Measurements from ENCODE around the gene ESPNL.

Gene ESPNL

DNA sequence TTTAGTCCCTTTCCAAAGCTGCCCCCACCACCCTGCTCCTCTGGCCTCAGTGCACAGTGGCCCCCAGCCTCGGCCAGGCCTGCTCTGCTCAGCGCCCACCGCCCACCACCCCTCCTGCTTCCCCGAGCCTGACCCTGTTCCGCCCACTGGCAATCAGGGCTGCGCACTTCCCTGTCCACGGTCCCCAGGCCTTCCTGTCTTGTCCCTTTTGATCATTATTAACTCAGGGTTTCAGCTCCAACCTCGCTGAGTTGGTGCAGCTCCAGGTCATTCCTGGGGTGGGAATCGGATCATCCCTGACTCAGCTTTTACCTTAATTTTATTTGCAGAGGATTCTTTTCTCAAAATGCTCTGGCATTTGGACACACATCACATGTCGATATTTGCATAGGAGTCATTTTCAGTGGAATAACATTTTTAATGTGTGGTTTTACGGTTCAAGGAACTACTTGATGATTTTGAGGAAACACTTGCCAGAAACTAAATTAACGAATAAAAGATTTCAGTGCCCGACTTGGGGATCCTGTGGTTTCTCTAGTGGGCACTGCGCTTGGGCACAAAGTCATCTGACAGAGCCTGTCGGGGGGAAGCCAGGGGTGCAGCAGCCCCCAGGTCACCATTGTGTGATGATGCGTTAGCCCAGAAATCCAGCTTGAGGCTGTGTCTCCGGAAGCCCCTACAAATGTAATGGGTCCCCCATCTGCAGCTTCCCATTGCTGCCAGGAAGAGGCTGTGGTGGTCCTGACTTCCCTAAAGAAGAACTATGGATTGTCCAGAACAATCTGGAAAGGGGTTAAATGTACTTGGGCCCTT is 1.0 kb upstream of the ESPNL start:
- no peak for DNase-seq (ENCODE audit: low read depth in 2 of 2)

DNA sequence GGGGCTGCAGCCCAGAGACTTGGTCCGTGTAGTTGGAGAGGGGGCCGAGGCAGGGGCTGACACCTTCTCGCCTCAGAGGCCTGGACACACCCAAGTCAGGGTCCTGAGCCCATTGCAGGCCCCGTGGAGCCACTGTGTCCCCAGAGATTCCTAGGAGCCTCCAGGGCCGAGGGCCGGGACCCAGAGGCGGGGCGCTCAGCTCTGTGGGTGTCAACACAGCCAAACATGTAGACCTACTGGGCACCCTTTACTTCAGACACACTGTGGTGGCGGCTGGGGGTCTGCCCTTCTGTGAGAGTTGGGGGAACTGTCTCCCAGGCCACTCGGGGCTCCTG is 459 bp upstream of the ESPNL start:
- DNase-seq (ENCODE audit: low read depth in 2 of 2), result no peak

DNA sequence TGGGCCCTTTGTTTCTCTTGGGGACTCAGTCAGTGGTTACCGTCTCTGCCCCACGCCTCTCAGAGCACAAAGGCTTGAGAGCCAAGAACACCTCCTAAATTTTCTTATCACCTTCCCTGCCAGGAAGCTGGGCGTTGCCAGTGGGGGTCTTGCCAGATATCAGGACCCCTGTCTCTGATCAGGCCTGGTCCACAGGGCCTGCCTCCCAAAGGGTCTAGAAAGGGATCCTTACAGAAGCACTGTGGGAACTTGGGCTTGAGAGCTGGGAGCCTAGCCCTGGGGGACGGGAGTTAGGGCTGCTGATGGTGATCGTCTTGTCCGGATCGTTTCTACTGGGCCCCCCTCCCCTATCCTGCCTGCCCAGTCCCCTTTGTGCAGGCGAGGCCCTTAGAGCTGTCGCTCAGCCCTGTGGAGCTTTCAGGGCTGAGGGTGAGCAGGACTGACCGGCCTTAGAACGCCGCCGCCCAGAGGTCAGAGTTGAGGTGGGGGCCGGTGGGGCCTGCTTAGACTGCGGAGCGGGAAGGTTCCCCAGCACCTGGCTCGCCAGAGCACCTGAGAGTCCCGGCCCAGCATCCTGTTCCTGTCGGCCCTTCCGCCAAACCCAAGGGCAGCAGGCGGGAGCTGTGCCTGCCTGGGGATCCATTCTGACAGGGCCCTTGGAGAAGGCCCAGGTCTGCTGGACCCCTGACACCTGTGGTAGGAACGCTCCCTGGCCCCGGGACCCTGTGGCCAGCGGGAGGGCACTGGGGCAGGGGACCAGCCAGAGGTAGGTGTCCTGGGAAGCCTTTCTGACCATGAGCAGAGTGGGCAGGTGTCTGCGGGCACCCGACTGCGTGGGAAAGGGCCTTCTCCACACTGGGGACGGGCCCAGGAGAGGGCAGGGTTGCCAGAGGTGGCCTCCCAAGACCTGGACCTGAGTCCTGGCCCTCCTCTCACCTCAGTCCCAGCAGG is 956 bp downstream of the ESPNL start:
- no peak for DNase-seq (ENCODE audit: low read depth in 2 of 2)

DNA sequence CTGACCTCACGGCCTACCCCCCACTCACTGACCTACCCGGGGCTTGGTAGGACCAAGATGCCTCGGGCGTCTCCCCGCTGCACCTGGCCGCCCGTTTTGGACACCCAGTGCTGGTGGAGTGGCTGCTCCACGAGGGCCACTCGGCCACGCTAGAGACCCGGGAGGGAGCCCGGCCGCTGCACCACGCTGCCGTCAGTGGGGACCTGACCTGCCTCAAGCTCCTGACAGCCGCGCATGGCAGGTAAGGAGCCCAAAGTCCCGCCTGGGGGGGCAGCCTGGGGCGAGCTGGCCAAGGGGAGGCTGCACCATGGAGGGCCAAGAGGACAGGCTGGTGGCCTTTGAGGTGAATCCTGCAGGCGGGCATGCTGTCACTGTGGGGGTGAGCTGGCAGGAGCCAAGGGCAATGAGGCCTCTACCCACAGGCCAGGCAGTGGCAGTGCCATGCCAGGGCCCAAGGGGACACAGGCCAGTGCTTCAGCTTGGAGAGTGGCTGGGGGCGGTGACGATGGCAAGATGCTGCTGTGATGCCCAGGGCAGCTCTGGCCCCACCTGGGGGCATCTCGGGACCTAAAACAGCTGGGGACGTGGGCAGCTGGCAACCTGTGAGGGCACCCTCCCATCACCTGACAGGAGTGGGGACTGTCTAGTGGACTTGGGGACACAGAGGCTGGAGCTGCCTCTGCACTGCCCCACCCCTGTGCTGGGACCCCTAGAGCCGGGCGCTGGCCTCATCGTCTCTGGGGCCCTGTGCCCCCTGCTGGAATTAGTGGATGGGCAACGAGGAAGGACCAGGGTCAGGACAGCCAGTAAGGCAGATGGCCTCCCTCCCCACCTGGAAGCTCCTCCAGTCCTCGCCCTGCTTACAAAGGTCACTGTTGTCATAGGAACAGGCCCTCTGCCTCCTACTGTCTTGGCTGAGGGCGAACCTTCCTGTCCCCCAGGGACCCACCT is 2.0 kb downstream of the ESPNL start:
- no peak for DNase-seq (ENCODE audit: low read depth in 2 of 2)

DNA sequence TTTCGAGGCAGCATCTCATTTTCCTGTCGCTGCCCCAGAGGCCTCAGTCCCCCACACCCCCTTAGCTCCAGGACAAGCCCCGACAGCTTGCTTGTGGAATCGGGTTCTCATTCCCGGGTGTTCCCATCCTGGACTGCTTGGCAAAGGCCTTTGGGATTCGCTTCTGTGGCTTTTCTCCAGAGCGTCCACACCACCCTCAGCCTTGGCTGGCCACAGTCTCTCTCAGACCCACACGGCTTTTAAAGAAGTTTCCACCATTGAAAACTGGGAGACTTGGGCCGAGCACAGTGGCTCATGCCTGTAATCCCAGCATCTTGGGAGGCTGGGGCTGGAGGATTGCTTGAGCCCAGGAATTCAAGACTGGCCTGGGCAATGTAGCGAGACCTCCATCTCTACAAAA is 2.7 kb downstream of the ESPNL start:
- no peak for DNase-seq (ENCODE audit: low read depth in 2 of 2)

DNA sequence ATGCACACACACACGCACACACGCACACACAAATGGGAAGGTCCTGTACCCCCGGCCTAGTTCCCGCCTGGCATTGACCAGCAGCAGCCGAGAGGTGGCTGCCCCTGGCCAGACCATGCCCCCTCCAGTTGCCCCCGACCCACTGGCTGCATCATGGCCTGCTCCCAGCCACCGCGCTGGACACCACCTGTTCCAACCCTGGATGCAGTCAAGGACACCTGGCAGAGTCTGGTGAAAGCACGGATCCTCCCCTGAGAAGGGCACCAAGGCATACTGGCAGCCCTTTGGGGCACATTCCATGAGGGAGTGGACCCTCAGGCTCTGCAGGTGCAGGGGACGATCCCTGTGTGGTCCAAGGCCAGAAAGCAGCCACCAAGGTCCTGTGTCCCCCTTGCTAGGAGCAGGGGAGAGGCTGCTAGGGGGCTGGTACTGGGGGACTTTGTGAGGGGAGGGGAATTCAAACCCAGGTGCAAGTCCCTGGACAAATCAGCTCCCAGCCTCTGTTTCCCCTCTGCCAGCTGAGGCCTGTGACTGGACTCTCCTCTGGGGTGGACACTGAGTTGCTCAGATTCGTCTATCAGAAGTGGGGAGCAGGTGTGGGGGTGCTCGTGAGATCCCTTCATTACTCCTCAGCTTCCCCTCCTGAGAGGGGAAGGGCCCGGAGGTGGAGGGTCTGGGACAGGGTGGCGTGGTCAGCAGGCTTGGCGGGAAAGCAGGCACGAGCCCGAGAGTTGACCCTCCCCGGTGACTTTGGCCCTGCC is 3.5 kb downstream of the ESPNL start:
- DNase-seq (ENCODE audit: low read depth in 2 of 2), result no peak

DNA sequence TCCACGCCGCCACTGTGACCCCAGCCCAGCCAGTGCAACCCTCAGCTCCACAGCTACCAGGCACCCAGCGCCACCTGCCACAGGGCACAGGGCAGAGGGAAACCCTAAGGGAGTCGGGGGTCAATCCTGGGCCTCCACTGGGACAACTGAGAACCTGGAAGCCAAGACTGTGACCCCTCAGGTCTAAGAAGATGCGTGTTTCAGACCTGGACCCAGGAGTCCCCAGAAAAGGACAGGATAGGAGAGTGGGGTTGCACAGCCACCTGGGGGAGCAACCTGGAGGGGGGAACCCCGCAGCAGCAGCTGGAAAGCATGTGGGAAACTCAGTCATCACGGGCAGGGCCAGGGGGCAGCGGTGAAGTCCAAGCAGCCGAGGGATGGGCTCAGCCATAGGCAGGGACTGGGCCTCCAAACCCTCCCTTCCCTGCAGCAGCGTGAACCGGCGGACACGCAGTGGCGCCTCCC is 4.1 kb downstream of the ESPNL start:
- no peak for DNase-seq (ENCODE audit: low read depth in 2 of 2)

DNA sequence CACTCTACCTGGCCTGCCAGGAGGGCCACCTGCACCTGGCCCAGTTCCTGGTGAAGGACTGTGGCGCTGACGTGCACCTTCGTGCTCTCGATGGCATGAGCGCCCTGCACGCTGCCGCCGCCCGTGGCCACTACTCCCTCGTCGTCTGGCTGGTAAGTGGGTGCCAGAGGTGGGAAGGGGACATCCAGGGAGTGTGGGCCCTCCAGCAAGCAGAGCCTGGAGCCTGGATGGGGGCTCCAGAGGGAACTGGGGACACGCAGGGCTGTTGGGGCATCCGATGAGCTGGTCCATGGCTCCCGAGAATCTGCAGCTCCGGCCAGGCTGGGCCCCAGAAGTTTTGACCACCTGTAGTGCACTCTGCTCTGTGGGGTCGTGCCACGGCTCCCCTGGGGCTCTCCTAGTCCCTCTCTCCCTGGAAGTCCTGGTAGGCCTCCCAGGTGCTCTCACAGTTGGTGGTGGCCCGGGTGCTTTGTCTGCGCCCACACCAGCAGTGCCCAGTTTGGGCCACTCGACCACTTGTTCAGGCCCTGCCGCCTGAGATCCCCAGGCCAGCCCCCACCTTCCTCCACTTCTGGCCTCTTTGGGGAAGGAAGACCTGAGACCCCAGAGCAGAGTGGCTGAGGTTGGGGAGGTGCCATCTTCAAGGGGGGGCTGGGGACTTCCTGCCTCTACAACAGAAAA is 4.7 kb downstream of the ESPNL start:
- DNase-seq (ENCODE audit: low read depth in 2 of 2), result no peak

DNA sequence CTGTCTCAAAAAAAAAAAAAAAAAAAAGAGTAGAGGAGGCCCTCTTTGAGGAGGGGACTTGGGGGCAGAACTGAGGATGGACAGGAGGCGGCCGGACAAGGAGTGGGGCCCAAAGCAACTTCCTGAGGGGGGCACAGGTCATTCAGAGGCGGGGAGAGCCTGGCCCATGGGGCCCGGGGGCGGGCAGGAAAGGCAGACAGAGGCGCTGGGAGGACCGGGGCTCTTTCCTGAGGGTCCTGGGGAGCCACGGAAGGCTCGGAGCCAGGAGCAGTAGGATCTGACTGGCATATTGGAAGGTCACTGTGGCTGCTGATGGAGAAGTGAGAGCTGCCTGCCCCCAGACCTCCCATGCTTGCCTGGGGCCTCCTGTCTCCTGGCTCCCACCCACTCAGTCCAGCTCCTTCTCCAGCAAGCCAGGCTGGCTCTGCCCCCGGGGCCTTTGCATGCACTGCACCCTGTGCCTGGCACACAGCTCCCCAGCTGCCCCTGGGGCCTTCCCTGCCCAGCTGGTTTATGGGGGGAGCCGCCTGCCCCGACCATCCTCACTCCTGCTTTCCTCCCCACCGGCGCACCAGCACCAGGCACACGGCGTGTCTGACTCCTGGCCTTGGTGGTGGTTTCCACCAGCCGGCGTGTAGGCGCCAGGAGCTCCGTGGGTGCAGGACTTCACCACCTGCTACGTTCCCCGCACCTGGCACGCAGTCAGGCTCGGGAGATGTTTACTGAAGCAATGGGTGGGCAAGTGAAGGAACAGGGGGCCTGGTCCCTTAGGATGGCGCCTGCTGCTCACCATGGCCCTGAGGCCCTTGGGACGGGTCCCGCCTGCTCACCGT is 5.6 kb downstream of the ESPNL start:
- DNase-seq (ENCODE audit: low read depth in 2 of 2), result no peak

DNA sequence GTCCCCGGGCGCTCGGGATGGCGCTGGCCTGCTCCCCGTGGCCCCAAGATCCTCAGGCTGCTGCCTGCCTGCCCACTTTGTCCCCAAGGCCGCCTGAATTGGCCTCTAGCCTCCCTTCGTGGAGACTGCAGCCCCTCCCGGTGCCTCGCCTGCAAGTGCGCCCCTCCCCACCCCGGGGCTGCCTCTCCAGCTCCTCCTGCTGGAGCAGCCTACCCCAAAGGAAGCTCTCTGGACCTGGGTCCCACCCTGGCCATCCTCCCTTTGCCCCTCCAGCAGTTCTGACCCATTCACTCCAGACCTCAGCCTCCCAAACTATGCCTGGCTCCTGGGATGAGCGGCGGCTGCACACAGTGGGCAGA is 6.2 kb downstream of the ESPNL start:
- DNase-seq (ENCODE audit: low read depth in 2 of 2), result no peak

DNA sequence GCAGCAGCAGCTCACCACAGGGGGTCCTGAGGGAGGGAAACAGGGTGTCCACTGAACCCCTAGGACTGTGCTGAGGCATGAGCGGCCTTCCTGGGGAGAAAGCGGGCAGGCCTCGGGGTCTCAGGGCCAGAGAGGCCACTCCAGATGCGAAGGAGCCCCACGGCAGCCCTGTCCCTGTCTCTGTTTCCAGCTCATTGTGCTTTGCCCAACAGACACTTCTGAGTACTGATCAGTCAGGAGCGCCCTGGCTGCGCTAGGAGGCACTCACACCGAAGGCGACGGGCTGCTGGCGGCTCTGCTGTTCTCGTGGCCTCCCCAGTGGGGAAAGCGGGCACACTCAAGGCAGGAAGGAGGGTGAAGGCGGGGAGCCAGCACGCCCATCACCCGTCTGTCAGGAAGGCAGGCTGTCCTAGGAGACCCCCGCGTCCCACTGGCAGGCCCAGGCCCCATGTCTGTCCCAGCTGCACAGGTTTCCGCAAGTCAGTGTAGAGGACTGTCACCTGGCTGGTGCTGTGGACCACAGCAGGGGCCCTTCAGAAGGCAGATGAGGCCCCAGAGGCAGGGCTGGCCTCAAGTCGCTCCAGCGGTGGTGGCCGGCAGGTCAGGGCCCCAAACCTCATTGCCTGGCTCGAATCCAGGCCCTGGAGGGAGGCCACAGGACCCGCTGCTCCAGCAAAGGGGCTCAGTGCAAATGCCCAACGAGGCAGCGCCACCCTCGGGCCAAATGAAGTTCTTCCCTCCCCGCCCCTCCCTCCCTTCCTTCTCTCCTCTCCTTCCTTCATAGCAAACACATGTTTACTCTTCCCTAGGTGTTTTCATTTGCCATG is 6.8 kb downstream of the ESPNL start:
- no peak for DNase-seq (ENCODE audit: low read depth in 2 of 2)

DNA sequence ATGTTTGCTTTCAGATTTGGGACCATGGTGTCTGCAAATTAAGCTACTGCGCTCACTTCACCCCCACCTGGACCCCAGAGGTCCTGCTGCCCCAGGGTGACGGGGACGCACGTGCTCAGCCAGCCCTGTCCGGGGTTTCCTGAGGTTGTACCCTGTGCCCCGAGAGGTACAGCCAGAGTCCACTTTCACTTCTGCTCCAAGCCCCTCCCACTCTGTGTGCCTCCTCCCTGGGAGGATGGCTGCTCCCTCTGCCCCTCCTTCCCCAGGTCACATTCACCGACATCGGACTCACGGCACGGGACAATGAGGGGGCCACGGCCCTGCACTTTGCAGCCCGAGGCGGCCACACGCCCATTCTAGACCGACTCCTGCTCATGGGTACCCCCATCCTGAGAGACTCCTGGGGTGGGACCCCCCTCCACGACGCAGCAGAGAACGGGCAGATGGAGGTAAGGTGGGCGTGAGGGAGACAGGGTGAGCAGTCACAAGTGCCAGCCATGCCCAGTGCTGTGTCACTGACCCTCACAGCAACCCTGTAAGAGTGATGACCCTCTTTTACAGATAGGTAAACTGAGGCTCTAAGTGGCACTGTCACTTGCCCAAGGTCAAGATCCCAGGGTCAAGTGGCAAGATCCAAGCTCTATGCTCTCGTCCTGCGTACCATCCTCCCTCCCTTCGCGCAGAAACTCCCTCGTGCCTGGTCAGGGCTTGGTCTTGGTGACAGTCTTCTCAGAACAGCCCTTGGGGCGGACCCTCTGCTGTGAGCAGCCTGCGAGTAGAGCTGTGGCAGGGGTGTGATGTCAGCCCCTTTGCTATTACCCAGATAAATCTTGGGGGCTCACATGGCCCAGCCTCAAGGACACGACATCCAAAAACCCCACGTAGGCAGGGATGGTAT is 7.6 kb downstream of the ESPNL start:
- no peak for DNase-seq (ENCODE audit: low read depth in 2 of 2)

DNA sequence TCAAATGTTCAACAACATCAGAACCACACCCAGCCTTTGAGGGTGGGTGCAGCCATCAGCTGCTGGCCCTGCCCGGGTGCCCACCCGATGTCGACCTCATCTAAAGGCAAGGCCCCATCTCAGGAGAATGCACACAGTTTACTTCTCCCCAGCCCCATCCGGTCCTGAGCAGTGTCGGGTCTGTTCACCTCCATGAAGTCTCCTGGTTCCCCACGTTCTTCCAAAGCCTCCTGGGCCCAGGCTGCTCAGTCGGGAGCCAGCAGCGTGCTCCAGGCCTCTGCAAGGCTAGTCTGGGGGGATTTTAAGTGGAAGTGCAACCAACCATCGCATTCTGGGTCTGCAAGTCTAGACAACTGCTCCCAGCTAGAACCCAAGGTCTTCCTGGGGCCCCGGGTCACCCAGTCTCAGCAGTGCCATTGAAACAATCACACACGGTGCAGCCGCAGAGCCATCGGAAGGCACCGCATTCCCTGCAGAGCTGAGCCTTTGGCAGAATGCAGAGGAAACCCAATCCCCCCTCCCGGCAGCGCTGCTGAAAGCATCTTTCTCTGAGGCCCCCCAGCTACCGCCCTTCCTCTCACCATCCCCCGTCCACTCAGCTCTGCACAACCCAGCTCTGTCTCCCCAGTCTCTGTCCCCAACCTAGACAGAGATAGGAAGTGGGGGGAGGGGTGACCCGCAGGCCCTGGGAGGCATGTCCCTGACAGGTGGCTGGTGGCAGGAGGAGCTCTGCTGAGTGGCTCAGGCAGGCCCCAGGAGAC is 8.5 kb downstream of the ESPNL start:
- DNase-seq (ENCODE audit: low read depth in 2 of 2), result no peak

DNA sequence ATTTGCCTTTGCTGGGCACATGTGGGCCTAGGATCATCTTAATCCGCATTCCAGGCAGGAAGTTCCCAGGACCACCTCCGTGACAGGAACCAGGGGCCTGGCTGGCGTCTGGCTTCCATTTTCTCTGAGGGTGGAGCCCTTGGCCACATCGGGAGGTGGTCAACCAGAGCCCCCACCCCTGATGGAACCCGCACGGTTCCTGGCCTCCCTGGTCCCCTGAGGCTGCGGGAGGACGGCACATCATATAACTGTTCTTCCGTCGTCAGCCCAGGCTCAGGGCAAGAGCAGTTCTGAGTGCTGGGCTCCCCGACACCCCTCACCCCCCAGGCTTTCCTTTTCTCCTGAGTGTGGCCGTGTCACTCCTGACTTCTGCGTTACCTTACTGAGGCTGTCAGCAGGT is 13.5 kb downstream of the ESPNL start:
- no peak for DNase-seq (ENCODE audit: low read depth in 2 of 2)

DNA sequence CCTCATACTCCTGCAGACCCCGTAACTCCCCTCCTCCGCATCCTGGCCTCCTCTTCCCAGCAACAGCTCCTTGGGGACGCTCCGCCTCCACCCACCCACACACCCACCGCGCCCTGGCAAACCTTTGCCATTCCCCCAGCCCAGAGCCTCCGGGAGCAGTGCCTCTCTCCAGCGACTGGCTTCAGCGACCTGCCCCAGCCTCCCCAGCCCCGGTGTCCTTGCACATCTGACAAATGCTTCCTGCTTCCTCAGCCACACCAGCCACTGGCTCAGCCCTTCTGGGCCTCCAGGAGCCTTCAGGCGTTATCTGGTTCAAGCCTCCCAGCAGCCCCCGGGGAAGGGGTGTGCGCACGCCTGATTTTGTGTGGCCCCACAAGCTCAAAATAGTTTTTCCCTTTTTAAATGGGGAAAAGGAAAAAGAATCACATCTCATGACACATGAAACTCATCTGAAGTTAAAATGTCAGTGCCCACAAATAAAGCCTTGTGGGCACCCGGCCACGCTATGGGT is 14.2 kb downstream of the ESPNL start:
- DNase-seq (ENCODE audit: low read depth in 2 of 2), result no peak

DNA sequence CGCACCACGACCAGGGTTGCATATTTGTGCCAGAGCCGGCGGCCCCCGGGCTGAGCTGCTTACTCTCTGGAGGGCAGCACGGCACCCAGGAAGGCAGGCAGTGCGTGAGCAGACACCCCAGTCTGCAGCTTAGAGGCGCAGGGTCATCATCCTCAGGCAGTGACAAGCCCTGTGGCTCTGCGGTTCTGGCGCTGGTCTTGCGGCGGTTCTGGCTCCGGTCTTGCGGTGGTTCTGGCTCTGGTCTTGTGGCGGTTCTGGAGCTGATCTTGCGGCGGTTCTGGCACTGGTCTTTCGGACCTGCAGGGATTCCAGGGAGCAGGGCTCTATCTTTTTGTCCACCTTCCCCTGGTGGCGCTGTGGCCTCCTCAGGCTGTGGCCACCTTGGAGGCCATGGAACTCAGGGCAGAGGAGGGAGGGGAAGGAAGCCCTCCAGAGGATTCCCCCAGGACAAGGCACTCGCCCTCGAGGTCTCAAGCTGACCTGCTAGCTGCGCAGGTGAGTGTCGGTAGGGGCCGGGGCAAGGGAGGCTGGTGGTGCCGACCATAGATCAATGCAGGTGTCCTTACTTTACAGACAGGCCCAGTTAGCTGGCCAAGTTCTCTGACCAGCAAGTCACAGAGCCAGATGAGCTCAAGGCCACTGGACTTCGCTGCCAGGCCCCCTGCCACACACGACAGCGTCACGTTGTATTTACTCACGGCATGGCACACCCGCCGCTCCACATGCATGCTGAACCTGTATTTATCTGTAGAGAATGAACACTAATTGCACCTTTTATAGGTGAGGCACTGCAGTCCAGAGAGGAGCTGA is 14.9 kb downstream of the ESPNL start:
- no peak for DNase-seq (ENCODE audit: low read depth in 2 of 2)

All from fibroblast of skin of left biceps (primary cell).